Thyroid gland (tissue), 4 donors: Measurements from ENCODE around the gene AKNA. TPM values are rescaled to one million over a fixed set of nuclear protein-coding genes. Genes with fewer than 3 reads are reported as not detected.

Experiments used
- DNase-seq, 2 donors: peaks; one replicate each; pipeline ENCODE4 v3.0.0-alpha.2; 2019
- H3K27ac ChIP-seq, 3 donors: fragments of 200-600 bp; sonication (generic); 1 replicate in 2 of 3; 2 replicates in 1 of 3; pipeline ENCODE4 v1.5.1; 2016 to 2019; ENCODE audit warnings: mild to moderate bottlenecking in 1 of 3, moderate library complexity in 1 of 3
- H3K27me3 ChIP-seq: fragments of 200-600 bp; sonication (generic); one replicate; pipeline ENCODE4 v1.5.1; 2019
- H3K36me3 ChIP-seq, 2 donors: fragments of 200-600 bp; sonication (generic); one replicate each; pipeline ENCODE4 v1.5.1; 2016 to 2019
- H3K4me1 ChIP-seq, 2 donors: fragments of 200-600 bp; sonication (generic); one replicate each; pipeline ENCODE4 v1.5.1; 2017 to 2019
- H3K4me3 ChIP-seq, 3 donors: fragments of 200-600 bp; sonication (generic); replicated peaks in 1 of 3; 1 replicate in 2 of 3; 2 replicates in 1 of 3; pipeline ENCODE4 v1.5.1; 2016; ENCODE audit warnings: mild to moderate bottlenecking in 1 of 3
- H3K9me3 ChIP-seq: fragments of 200-600 bp; sonication (generic); one replicate; pipeline ENCODE4 v1.5.1; 2017
- POLR2A ChIP-seq, 2 donors: fragments of 450-650 bp; IDR thresholded peaks; one replicate each; pipeline ENCODE4 v1.6.1; 2017; ENCODE audit warnings: antibody characterized with exemption in 2 of 2, mild to moderate bottlenecking in 2 of 2, moderate library complexity in 1 of 2
- WGBS, 2 donors: methylation state at CpG; one replicate each; pipeline ENCODE4 v1.1.5; 2017; 5-methylcytosine and 5-hydroxymethylcytosine counted together
- intact Hi-C: fragments of 100-400 bp; cut with DNase I; formaldehyde crosslinking; loops from one replicate; pipeline ENCODE4 v1.15.1; 2023
- total RNA-seq, 4 donors: library from RNA; depleted of rRNA; stranded (reverse); fragments of >200 nt; gene quantifications; one replicate each; pipeline ENCODE4 v1.2.3, GENCODE V29; 2016
- TF ChIP-seq, protein P1 (sequence below), 6 experiments: fragments of 200-600 bp in 3 of 6; fragments of 450-650 bp in 3 of 6; sonication (generic) in 3 of 6; IDR thresholded peaks; one replicate each; pipeline ENCODE4 v1.5.1; 2016 to 2019; ENCODE audit warnings: antibody characterized with exemption in 6 of 6, mild to moderate bottlenecking in 2 of 6, inconsistent platforms in 1 of 6, moderate library complexity in 1 of 6

AKNA gene
- total RNA-seq, 4 donors from 2014 or later, result 10.0 to 17.0 (median 12.5) TPM

DNA sequence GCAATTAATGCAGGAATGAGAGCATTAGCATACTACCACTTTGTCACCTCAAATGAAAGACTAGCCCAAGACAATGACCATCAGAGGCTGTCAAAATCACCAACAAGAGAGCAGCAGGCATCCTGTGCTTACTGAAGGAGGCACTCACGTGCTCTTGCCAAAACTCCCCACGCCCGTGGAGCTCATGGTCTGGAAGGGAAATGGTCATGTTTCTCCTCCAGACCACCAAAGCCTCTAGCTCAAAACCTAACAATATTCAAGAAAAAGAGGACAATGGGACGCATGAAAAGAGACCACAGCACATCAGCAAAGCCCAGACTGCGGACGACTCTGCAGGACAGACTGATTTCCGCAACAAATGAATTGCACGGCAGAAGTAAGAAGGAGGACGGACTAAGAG, 12.8 kb downstream of the AKNA start:
- Histone ChIP-seq H3K36me3 (peaks cover 9 to 16% of the 10 kb centered on the region in 2 donors), H3K27me3 (no peaks in the 10 kb centered on the region), H3K4me3 (no peak overlapping the region), H3K9me3 (no peaks in the 10 kb centered on the region), H3K4me1 (peaks cover 7 to 14% of the 10 kb centered on the region in 2 donors), H3K27ac (no peak overlapping the region)
- DNase-seq, result no peak
- intact Hi-C loops, result no loop called here
- no peak for TF ChIP-seq POLR2A (IDR thresholded peaks at IDR 0.05)
- TF ChIP-seq, protein P1, sequence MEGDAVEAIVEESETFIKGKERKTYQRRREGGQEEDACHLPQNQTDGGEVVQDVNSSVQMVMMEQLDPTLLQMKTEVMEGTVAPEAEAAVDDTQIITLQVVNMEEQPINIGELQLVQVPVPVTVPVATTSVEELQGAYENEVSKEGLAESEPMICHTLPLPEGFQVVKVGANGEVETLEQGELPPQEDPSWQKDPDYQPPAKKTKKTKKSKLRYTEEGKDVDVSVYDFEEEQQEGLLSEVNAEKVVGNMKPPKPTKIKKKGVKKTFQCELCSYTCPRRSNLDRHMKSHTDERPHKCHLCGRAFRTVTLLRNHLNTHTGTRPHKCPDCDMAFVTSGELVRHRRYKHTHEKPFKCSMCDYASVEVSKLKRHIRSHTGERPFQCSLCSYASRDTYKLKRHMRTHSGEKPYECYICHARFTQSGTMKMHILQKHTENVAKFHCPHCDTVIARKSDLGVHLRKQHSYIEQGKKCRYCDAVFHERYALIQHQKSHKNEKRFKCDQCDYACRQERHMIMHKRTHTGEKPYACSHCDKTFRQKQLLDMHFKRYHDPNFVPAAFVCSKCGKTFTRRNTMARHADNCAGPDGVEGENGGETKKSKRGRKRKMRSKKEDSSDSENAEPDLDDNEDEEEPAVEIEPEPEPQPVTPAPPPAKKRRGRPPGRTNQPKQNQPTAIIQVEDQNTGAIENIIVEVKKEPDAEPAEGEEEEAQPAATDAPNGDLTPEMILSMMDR (IDR thresholded peaks at IDR 0.05), result no peak
- 81 to 88% methylated on average over 9 of the region's 9 CpGs for WGBS, 2 donors

GRCh38 chr9:114373960-114374730, 13.6 kb downstream of the AKNA start:
- DNase-seq, result no peak
- intact Hi-C loops, result no loop called here

GRCh38 chr9:114372921-114373448, 14.8 kb downstream of the AKNA start:
- no peak overlapping the region for H3K4me3 ChIP-seq
- peaks cover 7 to 14% of the 10 kb centered on the region in 2 donors for H3K4me1 ChIP-seq
- intact Hi-C loops, result no loop called here
- DNase-seq, result peak in 1 of 2 donors; percentile 36
- no peak overlapping the region for H3K27ac ChIP-seq
- H3K27me3 ChIP-seq, result no peaks in the 10 kb centered on the region
- WGBS, 2 donors, result 63 to 65% methylated on average over 4 to 9 of the region's 9 CpGs
- TF ChIP-seq, protein P1 (IDR thresholded peaks at IDR 0.05), result no peak
- no peak for TF ChIP-seq POLR2A (IDR thresholded peaks at IDR 0.05)
- no peaks in the 10 kb centered on the region for H3K9me3 ChIP-seq
- H3K36me3 ChIP-seq, result peaks cover 10 to 13% of the 10 kb centered on the region in 2 donors

More at GRCh38 chr9:114373960-114374730, 13.6 kb downstream of the AKNA start:
- 79 to 86% methylated on average over 13 to 16 of the region's 16 CpGs for WGBS, 2 donors
- H3K27me3 ChIP-seq, result no peaks in the 10 kb centered on the region
- H3K9me3 ChIP-seq, result no peaks in the 10 kb centered on the region
- H3K4me3 ChIP-seq, result no peak overlapping the region
- H3K27ac ChIP-seq, result no peak overlapping the region
- peaks cover 7 to 14% of the 10 kb centered on the region in 2 donors for H3K4me1 ChIP-seq
- TF ChIP-seq, protein P1 (IDR thresholded peaks at IDR 0.05), result no peak
- no peak for TF ChIP-seq POLR2A (IDR thresholded peaks at IDR 0.05)
- peaks cover 9 to 11% of the 10 kb centered on the region in 2 donors for H3K36me3 ChIP-seq

DNA sequence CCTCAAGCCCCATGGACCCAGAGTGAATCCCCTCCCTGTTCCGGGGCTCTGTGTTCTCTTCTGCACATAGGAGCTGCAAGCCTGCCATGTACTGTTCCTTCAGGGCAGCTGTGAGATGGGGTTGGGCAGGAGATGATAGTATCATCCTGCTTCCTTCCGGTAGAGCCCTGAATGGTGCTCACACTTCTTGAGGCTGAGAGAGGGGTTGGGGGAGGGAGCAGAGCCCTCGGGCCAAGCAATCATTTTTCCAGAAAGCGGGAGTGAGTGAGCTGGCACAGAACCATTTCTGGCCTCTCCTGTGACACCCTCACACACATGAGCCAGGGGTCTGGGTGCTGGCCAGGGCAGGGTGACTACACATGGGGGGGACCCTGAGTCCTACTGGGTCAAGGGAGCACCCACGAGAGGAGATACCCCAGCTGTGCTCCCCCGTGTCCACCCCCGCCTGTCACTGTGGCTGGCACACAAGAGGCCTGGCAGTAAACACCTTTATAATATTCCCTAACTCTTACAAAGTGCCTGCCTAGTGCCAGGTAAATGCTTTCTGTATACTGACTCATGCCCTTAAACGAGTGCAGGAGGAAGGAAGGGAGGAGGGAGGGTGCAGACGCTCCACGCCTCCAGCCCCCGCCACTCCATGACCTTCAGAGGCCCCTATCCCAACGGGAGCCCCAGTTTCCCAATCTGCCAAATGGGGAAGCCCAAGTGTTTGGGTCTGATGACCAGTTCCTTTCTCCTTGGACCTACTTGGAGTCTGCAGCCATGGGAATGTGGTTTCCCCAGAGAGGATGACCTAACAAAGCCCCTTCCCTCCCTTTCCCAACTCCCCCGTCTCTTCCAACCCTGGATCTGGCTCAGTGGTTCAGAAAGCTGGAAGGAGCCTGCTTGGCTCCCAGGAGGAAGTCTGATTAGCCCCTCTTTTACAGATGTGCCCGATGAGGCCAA, 15.5 kb downstream of the AKNA start:
- TF ChIP-seq, protein P1 (IDR thresholded peaks at IDR 0.05), result no peak
- no peak for TF ChIP-seq POLR2A (IDR thresholded peaks at IDR 0.05)
- intact Hi-C loops, result no loop called here
- Histone ChIP-seq H3K36me3 (peaks cover 10 to 21% of the 10 kb centered on the region in 2 donors), H3K27me3 (no peaks in the 10 kb centered on the region), H3K27ac (no peak overlapping the region), H3K4me3 (no peak overlapping the region), H3K9me3 (no peaks in the 10 kb centered on the region), H3K4me1 (peaks cover 7 to 14% of the 10 kb centered on the region in 2 donors)
- DNase-seq, result no peak
- 50 to 60% methylated on average over 12 to 13 of the region's 14 CpGs for WGBS, 2 donors
